Esophagus squamous epithelium (tissue), 5 donors: ENCODE measurements around the gene ROM1. TPM values are rescaled to one million over a fixed set of nuclear protein-coding genes. Genes with fewer than 3 reads are reported as not detected.
"Not testable (repeated sequence)": the region's sequence is repeated elsewhere in the genome, so short reads cannot be mapped to it uniquely, and the experiment has no call there.

Experiments
- DNase-seq: peaks from one replicate; lab custom pipeline; 2025; lab: John Stamatoyannopoulos, UW
- H3K27ac ChIP-seq, 4 donors: fragments of 200-600 bp; sonication (generic); one replicate each; pipeline ENCODE4 v1.5.1; 2016 to 2019; ENCODE audit warnings: mild to moderate bottlenecking in 1 of 4
- H3K27me3 ChIP-seq, 4 donors: fragments of 200-600 bp; sonication (generic); 1 replicate in 3 of 4; 2 replicates in 1 of 4; pipeline versions ENCODE4 v1.5.1 to v1.6.0; 2017 to 2021; ENCODE audit warnings: antibody characterized with exemption in 1 of 4
- H3K36me3 ChIP-seq, 3 donors: fragments of 200-600 bp; sonication (generic); one replicate each; pipeline ENCODE4 v1.5.1; 2016 to 2019
- H3K4me1 ChIP-seq, 3 donors: fragments of 200-600 bp; sonication (generic); one replicate each; pipeline ENCODE4 v1.5.1; 2017 to 2019
- H3K4me3 ChIP-seq, 4 donors: fragments of 200-600 bp; sonication (generic); 1 replicate in 3 of 4; 2 replicates in 1 of 4; pipeline ENCODE4 v1.5.1; 2016 to 2019; ENCODE audit warnings: mild to moderate bottlenecking in 2 of 4, moderate library complexity in 1 of 4
- H3K9me3 ChIP-seq, 3 donors: fragments of 200-600 bp; sonication (generic); one replicate each; pipeline ENCODE4 v1.5.1; 2016 to 2019
- POLR2A ChIP-seq, 4 donors: fragments of 450-650 bp; IDR thresholded peaks; one replicate each; pipeline ENCODE4 v1.6.1; 2017; ENCODE audit warnings: antibody characterized with exemption in 4 of 4, mild to moderate bottlenecking in 4 of 4, moderate library complexity in 3 of 4
- WGBS, 2 donors: methylation state at CpG; one replicate each; pipeline ENCODE4 v1.1.5; 2018; 5-methylcytosine and 5-hydroxymethylcytosine counted together
- intact Hi-C: fragments of 100-400 bp; cut with DNase I; formaldehyde crosslinking; loops from one replicate; pipeline ENCODE4 v1.15.0; 2022
- total RNA-seq, 4 donors: library from RNA; depleted of rRNA; stranded (reverse); fragments of >200 nt; gene quantifications; one replicate each; pipeline ENCODE4 v1.1.0, GENCODE V29; 2016
- TF ChIP-seq, protein P1 (sequence below), 6 experiments: fragments of 450-650 bp in 4 of 6; fragments of 200-600 bp in 2 of 6; sonication (generic) in 2 of 6; IDR thresholded peaks; one replicate each; pipeline ENCODE4 v1.5.1; 2016 to 2019; ENCODE audit warnings: antibody characterized with exemption in 6 of 6, mild to moderate bottlenecking in 4 of 6, moderate library complexity in 4 of 6
- donor health status: DM: yes; HTN: yes; CAD: no.

ROM1 gene
- total RNA-seq, 4 donors from 2014 or later = 5.5 to 10.8 (median 7.2) TPM

DNA sequence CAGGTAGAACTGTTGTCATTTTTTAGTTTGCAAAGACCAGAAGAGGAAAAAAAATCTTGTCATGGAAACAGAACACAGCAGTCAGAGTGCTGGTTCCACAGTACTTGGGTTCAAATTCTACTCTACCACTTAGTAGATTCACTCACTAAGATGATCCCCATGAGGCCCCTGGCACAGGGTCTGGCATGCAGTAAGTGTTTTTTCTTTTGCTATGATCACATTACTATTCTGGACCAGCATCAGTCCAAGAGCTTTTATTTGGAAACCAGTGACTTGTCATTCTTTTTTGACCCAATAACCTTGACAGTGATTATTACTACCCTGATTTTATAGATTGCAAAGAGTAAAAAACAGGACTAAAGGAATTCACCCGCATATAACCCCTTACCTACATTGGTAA is 43.4 kb upstream of the ROM1 start:
- TF ChIP-seq POLR2A (IDR thresholded peaks at IDR 0.05) = no peak
- TF ChIP-seq, protein P1, sequence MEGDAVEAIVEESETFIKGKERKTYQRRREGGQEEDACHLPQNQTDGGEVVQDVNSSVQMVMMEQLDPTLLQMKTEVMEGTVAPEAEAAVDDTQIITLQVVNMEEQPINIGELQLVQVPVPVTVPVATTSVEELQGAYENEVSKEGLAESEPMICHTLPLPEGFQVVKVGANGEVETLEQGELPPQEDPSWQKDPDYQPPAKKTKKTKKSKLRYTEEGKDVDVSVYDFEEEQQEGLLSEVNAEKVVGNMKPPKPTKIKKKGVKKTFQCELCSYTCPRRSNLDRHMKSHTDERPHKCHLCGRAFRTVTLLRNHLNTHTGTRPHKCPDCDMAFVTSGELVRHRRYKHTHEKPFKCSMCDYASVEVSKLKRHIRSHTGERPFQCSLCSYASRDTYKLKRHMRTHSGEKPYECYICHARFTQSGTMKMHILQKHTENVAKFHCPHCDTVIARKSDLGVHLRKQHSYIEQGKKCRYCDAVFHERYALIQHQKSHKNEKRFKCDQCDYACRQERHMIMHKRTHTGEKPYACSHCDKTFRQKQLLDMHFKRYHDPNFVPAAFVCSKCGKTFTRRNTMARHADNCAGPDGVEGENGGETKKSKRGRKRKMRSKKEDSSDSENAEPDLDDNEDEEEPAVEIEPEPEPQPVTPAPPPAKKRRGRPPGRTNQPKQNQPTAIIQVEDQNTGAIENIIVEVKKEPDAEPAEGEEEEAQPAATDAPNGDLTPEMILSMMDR (IDR thresholded peaks at IDR 0.05) = no peak
- peak overlapping the region in 1 of 4 donors; percentile 9 for H3K27ac ChIP-seq
- intact Hi-C loops = no loop called here
- H3K4me3 ChIP-seq = no peak overlapping the region
- H3K4me1 ChIP-seq = peaks cover 4 to 56% (median 18%) of the 10 kb centered on the region in 3 donors
- 50 to 74% methylated on average over 1 of the region's 1 CpG for WGBS, 2 donors
- H3K27me3 ChIP-seq = no peaks in the 10 kb centered on the region
- H3K36me3 ChIP-seq = peaks cover 0 to 81% (median 47%) of the 10 kb centered on the region in 3 donors
- no peaks in the 10 kb centered on the region for H3K9me3 ChIP-seq
- no peak for DNase-seq

DNA sequence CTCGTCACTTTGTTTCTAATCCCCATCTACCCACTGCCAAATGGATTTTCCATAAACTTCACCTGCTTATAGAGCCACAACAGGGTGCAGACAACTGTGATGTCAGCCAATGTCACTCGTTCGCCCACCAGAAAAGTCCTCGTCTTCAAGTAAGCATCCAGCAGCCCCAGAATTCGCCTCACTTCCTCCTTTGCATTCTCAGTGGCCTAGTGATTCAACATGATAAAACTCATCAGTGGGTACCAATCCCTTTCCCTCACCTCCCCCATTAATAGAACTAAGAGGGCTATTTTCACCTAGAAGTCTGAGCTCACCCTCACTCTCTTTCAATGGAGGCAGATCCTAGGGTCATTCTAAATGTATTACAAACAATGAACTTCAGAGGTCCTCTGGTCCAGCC is 42.2 kb upstream of the ROM1 start:
- H3K27me3 ChIP-seq, H3K9me3 ChIP-seq, intact Hi-C loops, H3K4me3 ChIP-seq, DNase-seq: not testable (repeated sequence)
- Histone ChIP-seq H3K36me3 (peaks cover 0 to 74% (median 41%) of the 10 kb centered on the region in 3 donors), H3K27ac (peak overlapping the region in 1 of 4 donors; percentile 11), H3K4me1 (peaks cover 17 to 67% (median 31%) of the 10 kb centered on the region in 3 donors)
- 84 to 87% methylated on average over 5 of the region's 5 CpGs for WGBS, 2 donors

DNA sequence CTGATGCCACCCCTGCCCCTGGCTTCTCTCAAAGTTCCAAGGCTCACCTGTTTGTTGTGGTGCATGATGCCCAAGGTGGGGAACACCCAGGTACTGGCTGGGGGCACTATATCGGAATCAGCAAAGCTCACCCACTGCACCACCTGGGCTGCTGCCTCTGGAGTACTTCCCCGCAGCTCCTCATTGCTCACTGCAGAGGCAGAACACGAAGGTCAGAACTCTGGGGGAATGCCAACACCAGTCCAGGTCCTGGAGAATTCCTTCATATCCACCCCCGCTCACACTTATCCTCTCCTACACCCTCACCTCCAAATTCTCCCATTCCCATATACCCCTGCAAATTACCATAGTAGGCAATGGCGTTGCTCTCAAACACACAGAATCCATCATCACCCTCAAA is 41.6 kb upstream of the ROM1 start:
- Histone ChIP-seq H3K36me3 (peaks cover 0 to 74% (median 38%) of the 10 kb centered on the region in 3 donors), H3K4me1 (peaks cover 19 to 67% (median 36%) of the 10 kb centered on the region in 3 donors), H3K27ac (peak overlapping the region in 1 of 4 donors; percentile 96)
- H3K27me3 ChIP-seq, DNase-seq, intact Hi-C loops, H3K9me3 ChIP-seq, H3K4me3 ChIP-seq: not testable (repeated sequence)
- WGBS, 2 donors = 44 to 81% methylated on average over 3 to 4 of the region's 5 CpGs

DNA sequence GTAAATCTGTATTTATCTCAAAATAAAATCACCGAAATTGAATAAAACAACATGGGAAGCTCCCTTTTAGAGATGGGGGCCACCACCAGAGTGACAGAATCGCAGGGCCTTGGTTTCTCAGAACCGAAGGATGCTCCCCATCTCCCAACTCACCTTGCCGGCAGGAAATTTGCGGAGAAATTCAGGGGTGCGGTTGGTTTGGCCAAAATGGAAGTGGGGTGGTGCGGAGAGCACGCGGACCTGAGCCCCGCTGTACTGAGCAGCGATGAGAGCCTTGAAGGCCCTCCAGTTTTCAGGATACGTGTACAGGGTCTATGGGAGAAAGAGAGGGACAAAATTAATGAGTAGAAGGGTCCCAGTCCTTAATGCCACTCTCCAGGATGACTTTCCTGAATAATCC is 40.6 kb upstream of the ROM1 start:
- no peak for DNase-seq
- peaks cover 0 to 74% (median 29%) of the 10 kb centered on the region in 3 donors for H3K36me3 ChIP-seq

DNA sequence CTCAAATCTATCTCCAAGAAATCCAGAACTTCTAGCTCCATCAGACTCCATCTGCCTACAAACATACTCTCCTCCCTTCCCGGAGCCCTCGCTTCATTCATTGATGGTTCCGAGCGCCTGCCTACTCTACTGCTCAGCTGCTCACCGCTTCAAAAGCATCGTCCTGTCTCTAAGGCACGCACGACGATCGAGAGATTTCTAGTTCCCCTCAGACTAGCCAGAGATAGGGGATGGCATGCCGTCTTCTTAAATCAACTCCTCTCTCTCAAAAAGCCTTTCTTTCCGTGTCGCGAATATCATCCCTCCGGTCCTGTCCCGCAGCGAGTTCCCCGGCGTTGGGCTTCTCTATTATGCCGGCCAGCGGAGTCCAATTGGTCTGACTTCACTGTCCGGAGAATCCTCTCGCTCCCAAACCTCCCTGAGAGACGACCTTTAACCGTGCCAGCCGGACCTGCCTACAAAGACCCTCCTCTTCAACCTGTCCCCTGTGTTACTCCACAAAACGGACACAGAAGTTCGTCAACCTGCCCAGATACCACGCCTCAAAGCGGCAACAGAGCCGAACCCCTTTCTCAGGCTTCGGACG is 40.0 kb upstream of the ROM1 start:
- no peaks in the 10 kb centered on the region for H3K9me3 ChIP-seq
- H3K36me3 ChIP-seq = peaks cover 0 to 74% (median 26%) of the 10 kb centered on the region in 3 donors
- no peaks in the 10 kb centered on the region for H3K27me3 ChIP-seq
- TF ChIP-seq POLR2A (IDR thresholded peaks at IDR 0.05) = no peak
- TF ChIP-seq, protein P1 (IDR thresholded peaks at IDR 0.05) = no peak
- H3K27ac ChIP-seq = peak overlapping the region; percentile 82 to 96 (median 90)
- DNase-seq = no peak
- peaks cover 24 to 78% (median 38%) of the 10 kb centered on the region in 3 donors for H3K4me1 ChIP-seq
- intact Hi-C loops = no loop called here
- WGBS, 2 donors = 0 to 1% methylated on average over 29 to 31 of the region's 33 CpGs
- H3K4me3 ChIP-seq = peak overlapping the region; percentile 58 to 89 (median 82)

More for the DNA sequence above, 40.6 kb upstream of the ROM1 start:
- H3K27me3 ChIP-seq = no peaks in the 10 kb centered on the region
- peak overlapping the region; percentile 82 to 96 (median 90) for H3K27ac ChIP-seq
- no peaks in the 10 kb centered on the region for H3K9me3 ChIP-seq
- no peak for TF ChIP-seq POLR2A (IDR thresholded peaks at IDR 0.05)
- intact Hi-C loops = no loop called here
- H3K4me1 ChIP-seq = peaks cover 24 to 75% (median 38%) of the 10 kb centered on the region in 3 donors
- peak overlapping the region; percentile 58 to 89 (median 82) for H3K4me3 ChIP-seq
- 53 to 61% methylated on average over 12 of the region's 12 CpGs for WGBS, 2 donors

DNA sequence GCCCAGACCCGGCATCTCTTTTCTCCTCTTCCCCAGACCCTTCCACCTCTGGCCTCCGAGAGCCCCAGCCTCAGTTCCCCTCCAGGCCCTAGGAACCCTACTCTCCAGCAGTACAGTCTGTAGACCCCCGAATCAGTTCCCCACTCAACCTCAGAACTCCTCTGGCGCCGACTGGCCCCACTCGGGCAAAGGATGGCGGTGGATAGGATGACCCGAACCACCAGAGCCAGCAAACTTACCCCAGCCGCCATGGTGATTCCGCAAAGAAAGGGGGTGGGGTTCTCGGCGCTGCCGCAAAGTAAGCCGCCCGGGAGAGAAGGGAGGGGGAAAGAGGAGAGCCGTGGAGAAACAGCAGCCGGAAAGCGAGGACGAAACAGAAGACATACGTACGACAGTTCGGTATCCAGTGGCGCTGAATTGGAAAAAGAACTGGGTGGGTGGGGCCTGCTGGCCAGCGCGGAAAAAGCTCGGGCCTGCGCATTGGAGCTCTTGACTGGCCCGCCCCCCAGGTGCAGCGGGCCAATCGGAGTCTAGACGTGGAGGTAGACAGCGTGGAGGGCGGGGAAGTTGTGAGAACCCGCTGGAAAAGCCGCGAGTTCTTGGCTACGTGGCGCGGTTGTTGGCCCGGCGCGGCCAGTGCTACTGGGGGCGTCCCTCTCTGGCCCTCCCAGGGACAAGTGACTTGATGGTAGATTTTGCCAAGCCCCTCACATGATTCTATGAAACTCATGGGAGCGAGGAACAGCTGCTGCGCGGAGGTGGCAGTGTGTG is 39.3 kb upstream of the ROM1 start, which contains the start of gene EEF1G:
EEF1G (minus strand) TSS at position 300 of the 771 bp plus-strand sequence; CDS start at position 251, 49 bp downstream.
- H3K36me3 ChIP-seq = peaks cover 0 to 74% (median 30%) of the 10 kb centered on the region in 3 donors
- peaks cover 24 to 78% (median 38%) of the 10 kb centered on the region in 3 donors for H3K4me1 ChIP-seq
- peak within 1 kb of the TSS; percentile 58 to 89 (median 82) for H3K4me3 ChIP-seq
- TF ChIP-seq, protein P1 (IDR thresholded peaks at IDR 0.05) = peak in 1 of 6 experiments; percentile 30
- TF ChIP-seq POLR2A (IDR thresholded peaks at IDR 0.05) = peak in 3 of 4 donors; percentile 20 to 75 (median 67)
- H3K27ac ChIP-seq = peak within 1 kb of the TSS; percentile 86 to 96 (median 93)
- intact Hi-C loops = no loop called here
- peak; percentile 94 for DNase-seq
- H3K27me3 ChIP-seq = no peaks in the 10 kb centered on the region
- WGBS, 2 donors = 0 to 1% methylated on average over 24 to 39 of the region's 46 CpGs
- H3K9me3 ChIP-seq = no peaks in the 10 kb centered on the region
